Activated CD4-positive, alpha-beta T cell treated with anti-CD3 and anti-CD28 coated beads, Interleukin-2, Interleukin-4, amounts not matched to agents 100 ng/mL and 50 ng/mL, durations not matched to agents 16 hours and 8 hours (primary cell): ENCODE results near the gene BMAL1.
A peak's percentile ranks its signal among the peaks of the same experiment; 100 is the strongest.

Source experiments
- DNase-seq: peaks from one replicate; pipeline ENCODE4 v3.0.0-alpha.2; 2020; ENCODE audit warnings: low spot score

Gene BMAL1

GRCh38 chr11:13317293-13318080 is 39.9 kb downstream of the BMAL1 start:
- no peak for DNase-seq

GRCh38 chr11:13318498-13319295 is 41.1 kb downstream of the BMAL1 start:
- no peak for DNase-seq

GRCh38 chr11:13320688-13321087 is 43.1 kb downstream of the BMAL1 start:
- no peak for DNase-seq

- DNase-seq: no peak
These were observed 43.8 kb downstream of the BMAL1 start for GRCh38 chr11:13321431-13321830.

- DNase-seq: no peak
These were observed 46.6 kb downstream of the BMAL1 start for GRCh38 chr11:13324141-13324540.

- DNase-seq: no peak
These were observed 47.1 kb downstream of the BMAL1 start for GRCh38 chr11:13324709-13325108.

GRCh38 chr11:13327421-13327820 is 49.8 kb downstream of the BMAL1 start:
- DNase-seq: no peak

- DNase-seq: no peak
These were observed 50.7 kb downstream of the BMAL1 start for GRCh38 chr11:13328286-13328685.

GRCh38 chr11:13329670-13330356 is 52.2 kb downstream of the BMAL1 start:
- no peak for DNase-seq

- no peak for DNase-seq
These were observed 54.5 kb downstream of the BMAL1 start for GRCh38 chr11:13332124-13332523.

GRCh38 chr11:13333456-13333957 is 55.9 kb downstream of the BMAL1 start:
- no peak for DNase-seq

GRCh38 chr11:13334034-13334786 is 56.6 kb downstream of the BMAL1 start:
- DNase-seq: no peak

GRCh38 chr11:13335319-13335718 is 57.7 kb downstream of the BMAL1 start:
- DNase-seq: peak; percentile 78

GRCh38 chr11:13336246-13336878 is 58.8 kb downstream of the BMAL1 start:
- DNase-seq: no peak

- DNase-seq: peak; percentile 47
These were observed 60.4 kb downstream of the BMAL1 start for GRCh38 chr11:13338019-13338426.

- peak; percentile 28 for DNase-seq
These were observed 61.0 kb downstream of the BMAL1 start for GRCh38 chr11:13338427-13339069.

- DNase-seq: peak; percentile 62
These were observed 61.9 kb downstream of the BMAL1 start for GRCh38 chr11:13339195-13340153.

- no peak for DNase-seq
These were observed 63.4 kb downstream of the BMAL1 start for GRCh38 chr11:13341026-13341425.

GRCh38 chr11:13343067-13343466 is 65.5 kb downstream of the BMAL1 start:
- DNase-seq: no peak
